ENCODE data around the gene TUBB6. TPM values are rescaled to one million over a fixed set of nuclear protein-coding genes. Genes with fewer than 3 reads are reported as not detected.

TUBB6 gene
- total RNA-seq, 1 experiment from 2014 or later, result 125 TPM

DNA sequence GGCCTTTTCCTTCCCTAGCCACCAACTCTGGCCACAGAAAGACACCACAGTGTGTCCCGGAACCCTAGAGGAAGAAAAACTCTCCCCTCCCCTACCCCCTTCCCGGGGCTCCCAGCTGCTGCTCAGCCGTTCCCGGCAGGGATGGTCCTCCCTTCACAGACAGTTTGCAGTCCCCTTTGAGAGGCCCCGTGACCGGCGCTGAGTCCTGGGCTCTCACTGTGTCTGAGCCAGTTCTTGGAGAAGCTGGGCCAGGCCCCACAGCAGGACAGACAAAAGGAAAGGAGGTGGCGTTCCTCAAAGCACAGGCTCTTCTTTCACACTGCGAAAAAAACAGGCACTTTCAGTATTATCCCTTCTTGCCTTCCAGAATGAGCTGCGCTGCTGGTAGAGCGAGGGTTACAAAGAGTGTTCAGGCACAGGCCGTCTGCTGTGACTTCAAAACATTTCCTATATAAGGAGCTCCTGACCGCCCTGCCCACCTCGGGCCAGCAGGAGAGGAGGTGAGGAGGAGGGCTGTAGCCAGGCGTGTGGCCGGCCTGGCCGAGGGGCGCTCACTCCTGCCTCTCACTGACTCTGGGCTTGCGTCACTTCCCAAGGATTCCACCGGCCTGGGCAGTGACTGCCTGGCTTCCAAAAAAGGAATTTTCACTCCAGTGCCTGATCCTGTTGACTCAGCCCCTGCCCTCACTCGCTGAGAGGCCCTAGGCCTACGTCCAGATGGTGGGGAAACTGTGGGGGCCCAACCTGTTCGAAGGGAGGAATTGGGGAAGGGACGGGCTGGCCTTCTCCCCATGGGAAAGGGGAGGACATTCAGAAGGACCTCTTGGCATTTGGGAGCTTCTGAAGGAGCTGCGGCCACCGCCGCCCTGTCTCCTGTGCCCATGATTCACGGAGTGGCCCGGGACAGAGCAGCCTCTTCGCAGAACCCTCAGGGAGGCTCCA, 29.0 kb upstream of the TUBB6 start:
- DNase-seq (ENCODE audit: low read depth, low spot score) (no peak), ATAC-seq (peak; percentile 34; the same call in 1 of the 2 replicates)
- no TSS peak for BruUV-seq (replicated peaks)
- intact Hi-C loops (cut with micrococcal nuclease; ENCODE audit: unreplicated experiment) (no loop called here), in situ Hi-C loops (cut with HindIII; ENCODE audit: low pct_unique_long_range_greater_than_20kb, low sequenced_read_pairs) (no loop called here)
- Histone ChIP-seq H3K4me3 (ENCODE audit: low read depth in 2 of 2, low read length in 2 of 2) (no peak overlapping the region), H3K27ac (ENCODE audit: low read length) (no peak overlapping the region), H3K4me1 (ENCODE audit: control insufficient read depth, insufficient read depth, low read length) (no peaks in the 10 kb centered on the region), H3K27me3 (ENCODE audit: control insufficient read depth, insufficient read depth, low read length) (no peaks in the 10 kb centered on the region), H3K9me3 (ENCODE audit: control insufficient read depth, insufficient read depth, low read depth, low read length) (no peaks in the 10 kb centered on the region), H3K36me3 (ENCODE audit: control insufficient read depth, insufficient read depth, low read length) (no peaks in the 10 kb centered on the region)
- ChIA-PET CTCF (interaction anchor here (0.6 to 0.7 kb wide), 2 partner anchors 9 to 217 kb away, joined by 3 read pairs; no protein-coding TSS in a partner anchor), POLR2A (interaction anchor here (0.9 kb wide), 1 partner anchor 32 kb away, joined by 4 read pairs; no protein-coding TSS in a partner anchor)
- TF ChIP-seq, protein P1, sequence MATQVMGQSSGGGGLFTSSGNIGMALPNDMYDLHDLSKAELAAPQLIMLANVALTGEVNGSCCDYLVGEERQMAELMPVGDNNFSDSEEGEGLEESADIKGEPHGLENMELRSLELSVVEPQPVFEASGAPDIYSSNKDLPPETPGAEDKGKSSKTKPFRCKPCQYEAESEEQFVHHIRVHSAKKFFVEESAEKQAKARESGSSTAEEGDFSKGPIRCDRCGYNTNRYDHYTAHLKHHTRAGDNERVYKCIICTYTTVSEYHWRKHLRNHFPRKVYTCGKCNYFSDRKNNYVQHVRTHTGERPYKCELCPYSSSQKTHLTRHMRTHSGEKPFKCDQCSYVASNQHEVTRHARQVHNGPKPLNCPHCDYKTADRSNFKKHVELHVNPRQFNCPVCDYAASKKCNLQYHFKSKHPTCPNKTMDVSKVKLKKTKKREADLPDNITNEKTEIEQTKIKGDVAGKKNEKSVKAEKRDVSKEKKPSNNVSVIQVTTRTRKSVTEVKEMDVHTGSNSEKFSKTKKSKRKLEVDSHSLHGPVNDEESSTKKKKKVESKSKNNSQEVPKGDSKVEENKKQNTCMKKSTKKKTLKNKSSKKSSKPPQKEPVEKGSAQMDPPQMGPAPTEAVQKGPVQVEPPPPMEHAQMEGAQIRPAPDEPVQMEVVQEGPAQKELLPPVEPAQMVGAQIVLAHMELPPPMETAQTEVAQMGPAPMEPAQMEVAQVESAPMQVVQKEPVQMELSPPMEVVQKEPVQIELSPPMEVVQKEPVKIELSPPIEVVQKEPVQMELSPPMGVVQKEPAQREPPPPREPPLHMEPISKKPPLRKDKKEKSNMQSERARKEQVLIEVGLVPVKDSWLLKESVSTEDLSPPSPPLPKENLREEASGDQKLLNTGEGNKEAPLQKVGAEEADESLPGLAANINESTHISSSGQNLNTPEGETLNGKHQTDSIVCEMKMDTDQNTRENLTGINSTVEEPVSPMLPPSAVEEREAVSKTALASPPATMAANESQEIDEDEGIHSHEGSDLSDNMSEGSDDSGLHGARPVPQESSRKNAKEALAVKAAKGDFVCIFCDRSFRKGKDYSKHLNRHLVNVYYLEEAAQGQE (IDR thresholded peaks at IDR 0.05; ENCODE audit: insufficient read depth in 1 of 2, low read depth in 2 of 2, low read length in 1 of 2), result no peak
- no peak for TF ChIP-seq POLR2AphosphoS5 (IDR thresholded peaks at IDR 0.05; ENCODE audit: low read depth, low read length)
- TF ChIP-seq SIN3A (IDR thresholded peaks at IDR 0.05; ENCODE audit: borderline replicate concordance, insufficient read depth, low read depth, low read length), result no peak

DNA sequence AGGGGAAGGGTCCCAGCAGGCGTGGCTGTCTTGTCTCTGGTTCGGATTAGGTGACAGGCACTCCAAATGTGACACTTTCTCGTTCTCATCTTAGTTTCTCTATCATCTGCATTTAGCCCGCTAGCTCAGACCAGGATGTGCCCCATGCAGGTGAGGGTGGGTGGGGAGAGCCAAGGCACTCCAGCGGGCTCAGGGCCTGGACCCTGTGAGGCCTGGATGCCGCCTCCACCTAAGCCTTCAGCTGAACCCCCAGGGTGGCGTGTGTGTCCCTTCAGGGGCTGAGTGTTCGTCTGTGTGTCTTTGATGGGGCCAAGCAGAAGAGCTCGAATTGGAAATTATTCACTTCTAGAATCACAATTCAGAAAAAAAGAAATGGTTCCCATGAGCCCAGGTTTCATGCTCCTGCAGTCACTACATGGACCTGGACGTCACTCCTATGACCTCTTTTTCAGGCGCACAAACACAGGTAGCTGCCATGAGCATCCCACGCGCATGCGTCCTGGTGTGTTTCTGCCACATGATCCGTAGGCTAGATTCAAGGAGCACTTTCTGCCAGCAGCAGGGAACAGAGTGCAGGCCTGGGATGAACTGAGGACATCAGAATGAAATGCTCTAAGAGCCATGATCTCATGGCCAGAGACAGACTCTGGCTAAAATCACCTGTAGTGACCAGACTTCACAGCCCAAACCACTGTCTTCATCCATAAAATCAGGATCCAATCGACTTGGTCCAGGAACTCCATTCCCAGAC, 28.1 kb upstream of the TUBB6 start:
- in situ Hi-C loops (cut with HindIII; ENCODE audit: low pct_unique_long_range_greater_than_20kb, low sequenced_read_pairs), result no loop called here
- CTCF ChIA-PET, result interaction anchor here (0.6 kb wide), 1 partner anchor 218 kb away, joined by 3 read pairs; no protein-coding TSS in a partner anchor

GRCh38 chr18:12281861-12282260, 26.2 kb upstream of the TUBB6 start:
- ChIA-PET CTCF (no interaction called here), POLR2A (interaction anchor here (0.6 kb wide), 1 partner anchor 27 kb away, joined by 5 read pairs; no protein-coding TSS in a partner anchor)
- DNase-seq (ENCODE audit: low read depth, low spot score) (no peak), ATAC-seq (no peak)
- Histone ChIP-seq H3K36me3 (ENCODE audit: control insufficient read depth, insufficient read depth, low read length) (no peaks in the 10 kb centered on the region), H3K27me3 (ENCODE audit: control insufficient read depth, insufficient read depth, low read length) (no peaks in the 10 kb centered on the region), H3K4me3 (ENCODE audit: low read depth in 2 of 2, low read length in 2 of 2) (no peak overlapping the region), H3K27ac (ENCODE audit: low read length) (no peak overlapping the region), H3K4me1 (ENCODE audit: control insufficient read depth, insufficient read depth, low read length) (no peaks in the 10 kb centered on the region), H3K9me3 (ENCODE audit: control insufficient read depth, insufficient read depth, low read depth, low read length) (no peaks in the 10 kb centered on the region)
- TF ChIP-seq SIN3A (IDR thresholded peaks at IDR 0.05; ENCODE audit: borderline replicate concordance, insufficient read depth, low read depth, low read length) (no peak), CTCF (IDR thresholded peaks at IDR 0.05) (no peak), POLR2AphosphoS5 (IDR thresholded peaks at IDR 0.05; ENCODE audit: low read depth, low read length) (no peak), TCF7L2 (IDR thresholded peaks at IDR 0.05; ENCODE audit: low read depth, low read length) (no peak)
- TF ChIP-seq, protein P1 (IDR thresholded peaks at IDR 0.05; ENCODE audit: insufficient read depth in 1 of 2, low read depth in 2 of 2, low read length in 1 of 2), result no peak
- intact Hi-C loops (cut with micrococcal nuclease; ENCODE audit: unreplicated experiment), result no loop called here
- in situ Hi-C loops (cut with HindIII; ENCODE audit: low pct_unique_long_range_greater_than_20kb, low sequenced_read_pairs), result no loop called here
- no TSS peak for BruUV-seq (replicated peaks)

More for the DNA sequence above, 28.1 kb upstream of the TUBB6 start:
- no peaks in the 10 kb centered on the region for H3K27me3 ChIP-seq (ENCODE audit: control insufficient read depth, insufficient read depth, low read length)
- no TSS peak for BruUV-seq (replicated peaks)
- no peaks in the 10 kb centered on the region for H3K36me3 ChIP-seq (ENCODE audit: control insufficient read depth, insufficient read depth, low read length)
- no peak for DNase-seq (ENCODE audit: low read depth, low spot score)
- no peaks in the 10 kb centered on the region for H3K4me1 ChIP-seq (ENCODE audit: control insufficient read depth, insufficient read depth, low read length)
- H3K9me3 ChIP-seq (ENCODE audit: control insufficient read depth, insufficient read depth, low read depth, low read length), result no peaks in the 10 kb centered on the region
- TF ChIP-seq TCF7L2 (IDR thresholded peaks at IDR 0.05; ENCODE audit: low read depth, low read length) (no peak), POLR2AphosphoS5 (IDR thresholded peaks at IDR 0.05; ENCODE audit: low read depth, low read length) (no peak)
- ATAC-seq, result no peak
- H3K4me3 ChIP-seq (ENCODE audit: low read depth in 2 of 2, low read length in 2 of 2), result no peak overlapping the region
- H3K27ac ChIP-seq (ENCODE audit: low read length), result no peak overlapping the region
- POLR2A ChIA-PET, result interaction anchor here (0.7 to 0.9 kb wide), 2 partner anchors 13 to 31 kb away, joined by 4 read pairs; no protein-coding TSS in a partner anchor
- intact Hi-C loops (cut with micrococcal nuclease; ENCODE audit: unreplicated experiment), result no loop called here

All from Panc1 (cell line).